GM18909 (cell line): ENCODE measurements around the gene DAZAP1.
A peak's percentile ranks its signal among the peaks of the same experiment; 100 is the strongest.
"Not testable (repeated sequence)": the region's sequence is repeated elsewhere in the genome, so short reads cannot be mapped to it uniquely, and the experiment has no call there.

ENCODE experiments used
- ATAC-seq: cut with Tn5 transposase; IDR thresholded peaks from one replicate; pipeline ENCODE4 v1.9.1; 2021; ENCODE audit warnings: mild to moderate bottlenecking; ENCODE audit not compliant: unreplicated experiment, poor library complexity

DAZAP1 gene

GRCh38 chr19:1438933-1439354 is 31.6 kb downstream of the DAZAP1 start:
- no peak for ATAC-seq

- ATAC-seq, result not testable (repeated sequence)
Observed at GRCh38 chr19:1439525-1440417, 32.4 kb downstream of the DAZAP1 start.

- no peak for ATAC-seq
Observed at GRCh38 chr19:1440418-1440801, 33.0 kb downstream of the DAZAP1 start.

GRCh38 chr19:1441022-1441426 is 33.6 kb downstream of the DAZAP1 start:
- no peak for ATAC-seq

- no peak for ATAC-seq
Observed at GRCh38 chr19:1441677-1442438, 34.5 kb downstream of the DAZAP1 start.

GRCh38 chr19:1445185-1445931 is 38.0 kb downstream of the DAZAP1 start:
- ATAC-seq, result peak; percentile 74

- ATAC-seq, result no peak
Observed at GRCh38 chr19:1445932-1446712, 38.7 kb downstream of the DAZAP1 start.

GRCh38 chr19:1446713-1447481 is 39.5 kb downstream of the DAZAP1 start:
- no peak for ATAC-seq

GRCh38 chr19:1447504-1447903 is 40.1 kb downstream of the DAZAP1 start:
- no peak for ATAC-seq

- ATAC-seq, result no peak
Observed at GRCh38 chr19:1447944-1448343, 40.6 kb downstream of the DAZAP1 start.

GRCh38 chr19:1449467-1450442 is 42.4 kb downstream of the DAZAP1 start, which contains the start of gene APC2:
Gene APC2 (plus strand): TSS chr19:1450121. CDS start chr19:1453002, 2,881 bp downstream.
- ATAC-seq, result no peak

- ATAC-seq, result no peak
Observed at GRCh38 chr19:1450735-1451731, 43.6 kb downstream of the DAZAP1 start.

GRCh38 chr19:1451916-1452801 is 44.8 kb downstream of the DAZAP1 start:
- ATAC-seq, result no peak

- no peak for ATAC-seq
Observed at GRCh38 chr19:1452802-1453524, 45.6 kb downstream of the DAZAP1 start.
